Neural cell (in vitro differentiated cells): ENCODE measurements around the gene TXNDC11. TPM values are rescaled to one million over a fixed set of nuclear protein-coding genes. Genes with fewer than 3 reads are reported as not detected.

Source experiments
- H2AFZ ChIP-seq: fragments of 200-600, 300-800 bp; sonication (generic), shearing (Covaris generic); 2 replicates; pipeline ENCODE4 v1.6.0; 2014; ENCODE audit warnings: low read depth, mild to moderate bottlenecking, antibody characterized with exemption, low read length, moderate library complexity
- H3F3A ChIP-seq: fragments of 200-600 bp; shearing (Covaris generic); 2 replicates; pipeline ENCODE4 v1.6.1; 2016; ENCODE audit warnings: mild to moderate bottlenecking, moderate library complexity, mixed read lengths, antibody characterized with exemption, low read length; ENCODE audit not compliant: insufficient read depth, poor library complexity, severe bottlenecking
- H3K27ac ChIP-seq: fragments of 200-600, 300-800 bp; sonication (generic), shearing (Covaris generic); 2 replicates; pipeline ENCODE4 v1.5.1; 2014; ENCODE audit warnings: mild to moderate bottlenecking, low read length, moderate library complexity
- H3K27me3 ChIP-seq: fragments of 300-800, 200-600 bp; sonication (generic), shearing (Covaris generic); 2 replicates; pipeline ENCODE4 v1.6.0; 2014; ENCODE audit warnings: mild to moderate bottlenecking, low read depth, low read length, moderate library complexity; ENCODE audit not compliant: insufficient read depth
- H3K36me3 ChIP-seq: fragments of 300-800, 200-600 bp; sonication (generic), shearing (Covaris generic); 2 replicates; pipeline ENCODE4 v1.5.1; 2014; ENCODE audit warnings: mild to moderate bottlenecking, antibody characterized with exemption, low read length, moderate library complexity; ENCODE audit not compliant: insufficient read depth
- H3K4me2 ChIP-seq: fragments of 300-800, 200-600 bp; sonication (generic), shearing (Covaris generic); 2 replicates; pipeline ENCODE4 v1.6.0; 2014; ENCODE audit warnings: mild to moderate bottlenecking, low read length
- H3K4me3 ChIP-seq: fragments of 300-800, 200-600 bp; sonication (generic), shearing (Covaris generic); 2 replicates; pipeline ENCODE4 v1.5.1; 2014; ENCODE audit warnings: mild to moderate bottlenecking, low read length, moderate library complexity
- H3K79me2 ChIP-seq: fragments of 200-600 bp; shearing (Covaris generic); replicated peaks from 2 replicates; pipeline ENCODE4 v1.6.0; 2014; ENCODE audit warnings: mild to moderate bottlenecking, low read length, moderate library complexity; ENCODE audit not compliant: insufficient read depth
- H3K9ac ChIP-seq: fragments of 300-800, 200-600 bp; sonication (generic), shearing (Covaris generic); 2 replicates; pipeline ENCODE4 v1.6.1; 2016; ENCODE audit warnings: mild to moderate bottlenecking, low read length, mixed read lengths
- H3K9me2 ChIP-seq: fragments of 200-600 bp; shearing (Covaris generic); 2 replicates; pipeline ENCODE4 v1.6.1; 2016; ENCODE audit warnings: mild to moderate bottlenecking, low read length, mixed read lengths; ENCODE audit not compliant: insufficient read depth
- H3K9me3 ChIP-seq: fragments of 200-600, 300-800 bp; sonication (generic), shearing (Covaris generic); 2 replicates; pipeline ENCODE4 v1.6.1; 2016; ENCODE audit warnings: mild to moderate bottlenecking, mixed run types, low read length, moderate library complexity, mixed read lengths
- H4K20me1 ChIP-seq: fragments of 200-600 bp; shearing (Covaris generic); 2 replicates; pipeline ENCODE4 v1.6.1; 2016; ENCODE audit warnings: mild to moderate bottlenecking, mixed run types; ENCODE audit not compliant: insufficient read depth
- EP300 ChIP-seq: fragments of 450-650 bp; conservative IDR thresholded peaks from 2 replicates; pipeline ENCODE4 v1.6.1; 2014; ENCODE audit warnings: antibody characterized with exemption, mild to moderate bottlenecking, moderate library complexity; ENCODE audit not compliant: poor library complexity, severe bottlenecking
- EZH2 ChIP-seq: fragments of 200-600, 300-800 bp; shearing (Covaris generic), sonication (generic); IDR thresholded peaks from 2 replicates; pipeline ENCODE4 v1.6.1; 2014; ENCODE audit warnings: antibody characterized with exemption, low read length, borderline replicate concordance, mild to moderate bottlenecking; ENCODE audit not compliant: insufficient read depth, poor library complexity, severe bottlenecking
- MXI1 ChIP-seq: fragments of 450-650 bp; conservative IDR thresholded peaks from 2 replicates; pipeline ENCODE4 v1.6.1; 2014; ENCODE audit warnings: antibody characterized with exemption, mild to moderate bottlenecking; ENCODE audit not compliant: poor library complexity, severe bottlenecking
- POLR2AphosphoS5 ChIP-seq: IDR thresholded peaks from 2 replicates; pipeline ENCODE4 v1.6.1; 2012
- RAD21 ChIP-seq: fragments of 450-650 bp; conservative IDR thresholded peaks from 2 replicates; pipeline ENCODE4 v1.6.1; 2014; ENCODE audit warnings: antibody characterized with exemption, mild to moderate bottlenecking, moderate library complexity
- REST ChIP-seq: IDR thresholded peaks from 2 replicates; pipeline ENCODE4 v1.6.1; 2012; ENCODE audit warnings: borderline replicate concordance
- SMC3 ChIP-seq: fragments of 450-650 bp; conservative IDR thresholded peaks from 2 replicates; pipeline ENCODE4 v1.6.1; 2014; ENCODE audit warnings: antibody characterized with exemption, mild to moderate bottlenecking, moderate library complexity; ENCODE audit not compliant: poor library complexity
- TAF1 ChIP-seq: IDR thresholded peaks from 2 replicates; pipeline ENCODE4 v1.6.1; 2012; ENCODE audit warnings: low read depth
- polyA plus RNA-seq: library from polyadenylated mRNA; depleted of rRNA; stranded (reverse); fragments of >200 nt; gene quantifications from 2 replicates; pipeline ENCODE4 v1.2.3, GENCODE V29; 2014
- TF ChIP-seq, protein P1 (sequence below): fragments of 450-650 bp; IDR thresholded peaks from 2 replicates; pipeline ENCODE4 v1.5.1; 2014; ENCODE audit warnings: antibody characterized with exemption, mild to moderate bottlenecking, moderate library complexity; ENCODE audit not compliant: poor library complexity, severe bottlenecking

TXNDC11 gene
- polyA plus RNA-seq, 1 donor from 2014 or later: 10.9 TPM

DNA sequence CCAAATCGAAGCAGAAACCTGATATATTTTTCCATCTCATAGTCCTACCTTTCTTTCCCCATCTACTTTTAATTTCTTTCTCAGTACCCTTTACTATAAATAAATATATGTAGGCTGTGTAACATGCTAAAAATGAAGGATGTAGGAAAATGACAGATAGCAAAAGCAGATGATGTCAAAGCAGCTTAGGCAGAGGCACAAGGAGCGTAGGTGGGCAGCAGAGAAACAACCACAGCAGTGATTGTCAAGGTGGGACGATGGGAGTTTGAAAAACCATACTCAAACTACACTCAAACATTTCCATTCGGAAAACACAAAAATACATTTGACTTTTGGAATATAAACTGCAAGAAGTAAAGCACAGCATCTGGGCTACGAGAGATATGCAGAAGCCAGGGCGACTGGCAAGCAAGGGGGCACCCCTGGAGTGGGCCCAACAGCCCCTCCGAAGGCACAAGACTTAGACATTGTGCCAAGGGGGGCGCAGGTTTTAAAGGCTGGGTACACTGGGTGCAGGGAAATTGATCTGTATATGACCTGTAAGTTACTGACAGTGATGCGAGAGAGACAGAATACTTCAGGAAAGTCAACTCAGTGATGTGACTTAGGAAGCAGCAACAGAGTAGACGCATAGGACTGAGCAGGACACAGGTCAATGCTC lies 43.3 kb downstream of the TXNDC11 start:
- no peak overlapping the region for H3K27ac ChIP-seq

DNA sequence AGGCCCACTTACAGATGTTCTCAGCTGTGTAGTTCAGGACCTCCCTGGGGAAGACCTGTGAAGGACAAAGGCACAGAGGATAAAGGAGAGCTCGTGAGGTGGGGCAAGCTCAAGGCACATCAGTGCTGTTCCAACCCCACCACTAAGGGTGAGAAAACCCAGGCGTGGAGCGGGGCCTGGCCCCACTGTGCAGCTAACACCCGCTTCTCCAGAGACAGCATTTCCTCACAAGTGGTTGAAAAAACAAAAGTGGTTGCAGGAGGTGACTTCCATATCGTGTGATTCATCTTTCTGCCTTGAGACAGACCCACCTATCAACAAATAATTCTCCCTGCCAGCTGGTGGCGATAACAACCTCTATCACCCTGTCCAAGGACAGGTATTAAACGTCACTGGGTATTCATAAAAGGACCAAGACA lies 44.4 kb downstream of the TXNDC11 start:
- TF ChIP-seq, protein P1, sequence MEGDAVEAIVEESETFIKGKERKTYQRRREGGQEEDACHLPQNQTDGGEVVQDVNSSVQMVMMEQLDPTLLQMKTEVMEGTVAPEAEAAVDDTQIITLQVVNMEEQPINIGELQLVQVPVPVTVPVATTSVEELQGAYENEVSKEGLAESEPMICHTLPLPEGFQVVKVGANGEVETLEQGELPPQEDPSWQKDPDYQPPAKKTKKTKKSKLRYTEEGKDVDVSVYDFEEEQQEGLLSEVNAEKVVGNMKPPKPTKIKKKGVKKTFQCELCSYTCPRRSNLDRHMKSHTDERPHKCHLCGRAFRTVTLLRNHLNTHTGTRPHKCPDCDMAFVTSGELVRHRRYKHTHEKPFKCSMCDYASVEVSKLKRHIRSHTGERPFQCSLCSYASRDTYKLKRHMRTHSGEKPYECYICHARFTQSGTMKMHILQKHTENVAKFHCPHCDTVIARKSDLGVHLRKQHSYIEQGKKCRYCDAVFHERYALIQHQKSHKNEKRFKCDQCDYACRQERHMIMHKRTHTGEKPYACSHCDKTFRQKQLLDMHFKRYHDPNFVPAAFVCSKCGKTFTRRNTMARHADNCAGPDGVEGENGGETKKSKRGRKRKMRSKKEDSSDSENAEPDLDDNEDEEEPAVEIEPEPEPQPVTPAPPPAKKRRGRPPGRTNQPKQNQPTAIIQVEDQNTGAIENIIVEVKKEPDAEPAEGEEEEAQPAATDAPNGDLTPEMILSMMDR: no peak
- TF ChIP-seq TAF1 (no peak), EP300 (no peak), EZH2 (no peak), REST (no peak), POLR2AphosphoS5 (no peak), RAD21 (no peak)
- no peak overlapping the region for H3K4me3 ChIP-seq
- no peaks in the 10 kb centered on the region for H3K9me2 ChIP-seq
- no peak overlapping the region for H3K27ac ChIP-seq
- no peaks in the 10 kb centered on the region for H3K79me2 ChIP-seq
- no peaks in the 10 kb centered on the region for H3K9me3 ChIP-seq
- H4K20me1 ChIP-seq: no peaks in the 10 kb centered on the region
- H3K4me2 ChIP-seq: no peak overlapping the region
- no peak overlapping the region for H2AFZ ChIP-seq
- no peaks in the 10 kb centered on the region for H3F3A ChIP-seq
- H3K27me3 ChIP-seq: no peaks in the 10 kb centered on the region
- H3K9ac ChIP-seq: no peak overlapping the region
- no peaks in the 10 kb centered on the region for H3K36me3 ChIP-seq

More for the DNA sequence above, 43.3 kb downstream of the TXNDC11 start:
- Histone ChIP-seq H3K79me2 (no peaks in the 10 kb centered on the region), H3F3A (no peaks in the 10 kb centered on the region), H3K4me3 (no peak overlapping the region), H4K20me1 (no peaks in the 10 kb centered on the region), H3K9me2 (no peaks in the 10 kb centered on the region), H3K27me3 (no peaks in the 10 kb centered on the region), H3K9me3 (no peaks in the 10 kb centered on the region), H3K9ac (no peak overlapping the region), H2AFZ (no peak overlapping the region), H3K36me3 (no peaks in the 10 kb centered on the region), H3K4me2 (no peak overlapping the region)
- TF ChIP-seq MXI1: no peak
- no peak for TF ChIP-seq SMC3
- TF ChIP-seq EP300: no peak
- no peak for TF ChIP-seq TAF1
- no peak for TF ChIP-seq EZH2
- TF ChIP-seq RAD21: no peak
- TF ChIP-seq, protein P1: no peak
- no peak for TF ChIP-seq REST
- TF ChIP-seq POLR2AphosphoS5: no peak
